ENCODE data around the gene TGFBR1.

DNA sequence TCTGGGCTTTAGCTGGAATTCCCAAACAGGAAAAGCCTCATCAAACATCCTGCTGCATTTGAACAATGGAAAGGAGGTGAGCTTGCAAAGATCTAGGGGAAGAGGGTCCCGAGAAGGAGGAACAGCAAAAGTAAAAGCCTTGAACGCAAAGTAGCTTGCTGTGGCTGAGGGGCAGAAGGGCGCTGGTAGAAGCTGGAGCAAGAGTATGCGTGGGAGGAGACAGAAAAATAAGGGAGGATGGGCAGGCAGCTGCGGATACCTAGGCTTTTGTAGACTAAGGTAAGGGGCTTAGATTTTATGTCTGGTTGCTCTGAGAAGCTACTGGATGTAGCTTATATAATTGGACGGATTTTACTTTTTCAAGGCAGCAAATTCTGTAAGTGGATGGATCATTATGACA, 21.9 kb upstream of the TGFBR1 start:
- TF ChIP-seq, protein P1, sequence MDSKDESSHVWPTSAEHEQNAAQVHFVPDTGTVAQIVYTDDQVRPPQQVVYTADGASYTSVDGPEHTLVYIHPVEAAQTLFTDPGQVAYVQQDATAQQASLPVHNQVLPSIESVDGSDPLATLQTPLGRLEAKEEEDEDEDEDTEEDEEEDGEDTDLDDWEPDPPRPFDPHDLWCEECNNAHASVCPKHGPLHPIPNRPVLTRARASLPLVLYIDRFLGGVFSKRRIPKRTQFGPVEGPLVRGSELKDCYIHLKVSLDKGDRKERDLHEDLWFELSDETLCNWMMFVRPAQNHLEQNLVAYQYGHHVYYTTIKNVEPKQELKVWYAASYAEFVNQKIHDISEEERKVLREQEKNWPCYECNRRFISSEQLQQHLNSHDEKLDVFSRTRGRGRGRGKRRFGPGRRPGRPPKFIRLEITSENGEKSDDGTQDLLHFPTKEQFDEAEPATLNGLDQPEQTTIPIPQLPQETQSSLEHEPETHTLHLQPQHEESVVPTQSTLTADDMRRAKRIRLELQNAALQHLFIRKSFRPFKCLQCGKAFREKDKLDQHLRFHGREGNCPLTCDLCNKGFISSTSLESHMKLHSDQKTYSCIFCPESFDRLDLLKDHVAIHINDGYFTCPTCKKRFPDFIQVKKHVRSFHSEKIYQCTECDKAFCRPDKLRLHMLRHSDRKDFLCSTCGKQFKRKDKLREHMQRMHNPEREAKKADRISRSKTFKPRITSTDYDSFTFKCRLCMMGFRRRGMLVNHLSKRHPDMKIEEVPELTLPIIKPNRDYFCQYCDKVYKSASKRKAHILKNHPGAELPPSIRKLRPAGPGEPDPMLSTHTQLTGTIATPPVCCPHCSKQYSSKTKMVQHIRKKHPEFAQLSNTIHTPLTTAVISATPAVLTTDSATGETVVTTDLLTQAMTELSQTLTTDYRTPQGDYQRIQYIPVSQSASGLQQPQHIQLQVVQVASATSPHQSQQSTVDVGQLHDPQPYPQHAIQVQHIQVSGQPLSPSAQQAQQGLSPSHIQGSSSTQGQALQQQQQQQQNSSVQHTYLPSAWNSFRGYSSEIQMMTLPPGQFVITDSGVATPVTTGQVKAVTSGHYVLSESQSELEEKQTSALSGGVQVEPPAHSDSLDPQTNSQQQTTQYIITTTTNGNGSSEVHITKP (tag by site-specific recombination; IDR thresholded peaks at IDR 0.05) = no peak
- TF ChIP-seq ZNF274 (IDR thresholded peaks at IDR 0.05; ENCODE audit: low read length) = no peak
- TF ChIP-seq ZNF274 (tag by site-specific recombination; IDR thresholded peaks at IDR 0.05; ENCODE audit: borderline replicate concordance) = no peak
- no peak for TF ChIP-seq ZNF426 (tag by site-specific recombination; IDR thresholded peaks at IDR 0.05)
- TF ChIP-seq, protein P2, sequence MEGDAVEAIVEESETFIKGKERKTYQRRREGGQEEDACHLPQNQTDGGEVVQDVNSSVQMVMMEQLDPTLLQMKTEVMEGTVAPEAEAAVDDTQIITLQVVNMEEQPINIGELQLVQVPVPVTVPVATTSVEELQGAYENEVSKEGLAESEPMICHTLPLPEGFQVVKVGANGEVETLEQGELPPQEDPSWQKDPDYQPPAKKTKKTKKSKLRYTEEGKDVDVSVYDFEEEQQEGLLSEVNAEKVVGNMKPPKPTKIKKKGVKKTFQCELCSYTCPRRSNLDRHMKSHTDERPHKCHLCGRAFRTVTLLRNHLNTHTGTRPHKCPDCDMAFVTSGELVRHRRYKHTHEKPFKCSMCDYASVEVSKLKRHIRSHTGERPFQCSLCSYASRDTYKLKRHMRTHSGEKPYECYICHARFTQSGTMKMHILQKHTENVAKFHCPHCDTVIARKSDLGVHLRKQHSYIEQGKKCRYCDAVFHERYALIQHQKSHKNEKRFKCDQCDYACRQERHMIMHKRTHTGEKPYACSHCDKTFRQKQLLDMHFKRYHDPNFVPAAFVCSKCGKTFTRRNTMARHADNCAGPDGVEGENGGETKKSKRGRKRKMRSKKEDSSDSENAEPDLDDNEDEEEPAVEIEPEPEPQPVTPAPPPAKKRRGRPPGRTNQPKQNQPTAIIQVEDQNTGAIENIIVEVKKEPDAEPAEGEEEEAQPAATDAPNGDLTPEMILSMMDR (tag by site-specific recombination; IDR thresholded peaks at IDR 0.05) = no peak

Measured in HEK293 (cell line).